ENCODE measurements around the gene TPM2.
"Not testable (repeated sequence)": the region's sequence is repeated elsewhere in the genome, so short reads cannot be mapped to it uniquely, and the experiment has no call there.

The TPM2 gene

GRCh38 chr9:35649431-35650340 is 40.0 kb downstream of the TPM2 start:
- H3K27me3 ChIP-seq (replicated peaks): no peaks in the 10 kb centered on the region
- H3K27ac ChIP-seq: no peak overlapping the region
- no peak for TF ChIP-seq CTCF (IDR thresholded peaks at IDR 0.05; ENCODE audit: low read depth, low read length, missing control alignments)

GRCh38 chr9:35646533-35647265 is 43.0 kb downstream of the TPM2 start:
- no peak overlapping the region for H3K27ac ChIP-seq
- no peaks in the 10 kb centered on the region for H3K36me3 ChIP-seq (replicated peaks)
- peak overlapping the region; percentile 71 for H3K4me3 ChIP-seq (ENCODE audit: low read depth, low read length)
- peak; percentile 81 for DNase-seq
- TF ChIP-seq CTCF (IDR thresholded peaks at IDR 0.05; ENCODE audit: low read depth, low read length, missing control alignments): peak; percentile 82
- in situ Hi-C loops (cut with HindIII; ENCODE audit: low pct_ligation_motif_present, low sequenced_read_pairs): no loop called here
- H3K27me3 ChIP-seq (replicated peaks): no peaks in the 10 kb centered on the region

More at GRCh38 chr9:35649431-35650340, 40.0 kb downstream of the TPM2 start:
- no peaks in the 10 kb centered on the region for H3K36me3 ChIP-seq (replicated peaks)
- in situ Hi-C loops (cut with HindIII; ENCODE audit: low pct_ligation_motif_present, low sequenced_read_pairs): no loop called here
- no peak for DNase-seq
- no peak overlapping the region for H3K4me3 ChIP-seq (ENCODE audit: low read depth, low read length)

- DNase-seq: no peak
- Histone ChIP-seq H3K36me3 (replicated peaks) (no peaks in the 10 kb centered on the region), H3K27me3 (replicated peaks) (no peaks in the 10 kb centered on the region), H3K27ac (no peak overlapping the region), H3K4me3 (ENCODE audit: low read depth, low read length) (peak overlapping the region; percentile 71)
- in situ Hi-C loops (cut with HindIII; ENCODE audit: low pct_ligation_motif_present, low sequenced_read_pairs): no loop called here
- TF ChIP-seq CTCF (IDR thresholded peaks at IDR 0.05; ENCODE audit: low read depth, low read length, missing control alignments): peak; percentile 40
Observed at GRCh38 chr9:35646153-35646532, 43.6 kb downstream of the TPM2 start.

GRCh38 chr9:35645736-35646135 is 44.0 kb downstream of the TPM2 start:
- H3K36me3 ChIP-seq (replicated peaks); in situ Hi-C loops (cut with HindIII; ENCODE audit: low pct_ligation_motif_present, low sequenced_read_pairs); H3K27ac ChIP-seq; DNase-seq; H3K27me3 ChIP-seq (replicated peaks): not testable (repeated sequence)
- H3K4me3 ChIP-seq (ENCODE audit: low read depth, low read length): peak overlapping the region; percentile 71

- in situ Hi-C loops (cut with HindIII; ENCODE audit: low pct_ligation_motif_present, low sequenced_read_pairs): no loop called here
- no peak for TF ChIP-seq CTCF (IDR thresholded peaks at IDR 0.05; ENCODE audit: low read depth, low read length, missing control alignments)
- no peaks in the 10 kb centered on the region for H3K36me3 ChIP-seq (replicated peaks)
Observed at GRCh38 chr9:35643046-35643445, 46.7 kb downstream of the TPM2 start.

GRCh38 chr9:35641478-35641877 is 48.2 kb downstream of the TPM2 start:
- DNase-seq; H3K27ac ChIP-seq; H3K27me3 ChIP-seq (replicated peaks); H3K4me3 ChIP-seq (ENCODE audit: low read depth, low read length); H3K36me3 ChIP-seq (replicated peaks); in situ Hi-C loops (cut with HindIII; ENCODE audit: low pct_ligation_motif_present, low sequenced_read_pairs): not testable (repeated sequence)

More at GRCh38 chr9:35643046-35643445, 46.7 kb downstream of the TPM2 start:
- H3K4me3 ChIP-seq (ENCODE audit: low read depth, low read length): no peak overlapping the region
- no peaks in the 10 kb centered on the region for H3K27me3 ChIP-seq (replicated peaks)
- no peak overlapping the region for H3K27ac ChIP-seq
- no peak for DNase-seq

- H3K27ac ChIP-seq; H3K4me3 ChIP-seq (ENCODE audit: low read depth, low read length); DNase-seq; H3K27me3 ChIP-seq (replicated peaks); H3K36me3 ChIP-seq (replicated peaks); in situ Hi-C loops (cut with HindIII; ENCODE audit: low pct_ligation_motif_present, low sequenced_read_pairs): not testable (repeated sequence)
Observed at GRCh38 chr9:35640431-35640830, 49.3 kb downstream of the TPM2 start.
